ENCODE results near the gene FYTTD1. TPM values are rescaled to one million over a fixed set of nuclear protein-coding genes. Genes with fewer than 3 reads are reported as not detected.

The FYTTD1 gene
- polyA plus RNA-seq, 2 of the 4 experiments (the other 2 are of a cell fraction) = 22.2 to 37.3 TPM

DNA sequence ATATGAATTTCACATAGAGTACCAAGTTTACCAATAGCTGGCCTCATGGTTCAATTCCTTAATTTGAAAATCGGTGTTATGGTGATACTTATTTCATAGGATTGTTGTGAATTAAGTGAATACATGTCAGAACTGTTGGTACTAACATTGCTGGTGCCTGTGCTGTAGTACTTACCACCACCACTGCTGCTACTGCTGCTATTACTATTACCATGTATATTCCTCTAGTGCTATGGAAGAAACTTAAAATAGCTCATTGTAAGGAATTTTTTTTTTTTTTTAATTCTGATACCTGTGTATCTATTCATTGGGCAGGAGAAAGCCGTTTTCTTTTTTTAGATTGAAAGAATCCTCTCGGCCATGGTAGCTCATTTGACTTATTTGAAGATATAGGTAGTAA, 3.6 kb downstream of the FYTTD1 start:
- Histone ChIP-seq H3K27ac (no peak overlapping the region), H3K9me3 (no peaks in the 10 kb centered on the region), H3K4me1 (peaks cover 21% of the 10 kb centered on the region), H3K4me3 (no peak overlapping the region), H3K4me2 (no peak overlapping the region)
- ATAC-seq = no peak
- POLR2A ChIA-PET = no interaction called here
- DNase-seq (ENCODE audit: low read depth in 1 of 2, low spot score in 1 of 2) = no peak
- no peak for FAIRE-seq
- CTCF ChIA-PET = interaction anchor here (1.1 to 1.6 kb wide), 2 partner anchors 9 to 154 kb away, joined by 3 to 5 read pairs; no protein-coding TSS in a partner anchor
- WGBS (ENCODE audit: missing lambda C conversion rate) = 95% methylated on average over 3 of the region's 3 CpGs
- no peak for TF ChIP-seq ESRRA (IDR thresholded peaks at IDR 0.05; ENCODE audit: borderline replicate concordance, low read length)
- TF ChIP-seq GATA3 (IDR thresholded peaks at IDR 0.05; ENCODE audit: borderline replicate concordance) = no peak
- TF ChIP-seq, protein P1, sequence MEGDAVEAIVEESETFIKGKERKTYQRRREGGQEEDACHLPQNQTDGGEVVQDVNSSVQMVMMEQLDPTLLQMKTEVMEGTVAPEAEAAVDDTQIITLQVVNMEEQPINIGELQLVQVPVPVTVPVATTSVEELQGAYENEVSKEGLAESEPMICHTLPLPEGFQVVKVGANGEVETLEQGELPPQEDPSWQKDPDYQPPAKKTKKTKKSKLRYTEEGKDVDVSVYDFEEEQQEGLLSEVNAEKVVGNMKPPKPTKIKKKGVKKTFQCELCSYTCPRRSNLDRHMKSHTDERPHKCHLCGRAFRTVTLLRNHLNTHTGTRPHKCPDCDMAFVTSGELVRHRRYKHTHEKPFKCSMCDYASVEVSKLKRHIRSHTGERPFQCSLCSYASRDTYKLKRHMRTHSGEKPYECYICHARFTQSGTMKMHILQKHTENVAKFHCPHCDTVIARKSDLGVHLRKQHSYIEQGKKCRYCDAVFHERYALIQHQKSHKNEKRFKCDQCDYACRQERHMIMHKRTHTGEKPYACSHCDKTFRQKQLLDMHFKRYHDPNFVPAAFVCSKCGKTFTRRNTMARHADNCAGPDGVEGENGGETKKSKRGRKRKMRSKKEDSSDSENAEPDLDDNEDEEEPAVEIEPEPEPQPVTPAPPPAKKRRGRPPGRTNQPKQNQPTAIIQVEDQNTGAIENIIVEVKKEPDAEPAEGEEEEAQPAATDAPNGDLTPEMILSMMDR (IDR thresholded peaks at IDR 0.05) = no peak
- TF ChIP-seq RNF2 (IDR thresholded peaks at IDR 0.05; ENCODE audit: borderline replicate concordance, low read depth) = no peak
- TF ChIP-seq, protein P2, sequence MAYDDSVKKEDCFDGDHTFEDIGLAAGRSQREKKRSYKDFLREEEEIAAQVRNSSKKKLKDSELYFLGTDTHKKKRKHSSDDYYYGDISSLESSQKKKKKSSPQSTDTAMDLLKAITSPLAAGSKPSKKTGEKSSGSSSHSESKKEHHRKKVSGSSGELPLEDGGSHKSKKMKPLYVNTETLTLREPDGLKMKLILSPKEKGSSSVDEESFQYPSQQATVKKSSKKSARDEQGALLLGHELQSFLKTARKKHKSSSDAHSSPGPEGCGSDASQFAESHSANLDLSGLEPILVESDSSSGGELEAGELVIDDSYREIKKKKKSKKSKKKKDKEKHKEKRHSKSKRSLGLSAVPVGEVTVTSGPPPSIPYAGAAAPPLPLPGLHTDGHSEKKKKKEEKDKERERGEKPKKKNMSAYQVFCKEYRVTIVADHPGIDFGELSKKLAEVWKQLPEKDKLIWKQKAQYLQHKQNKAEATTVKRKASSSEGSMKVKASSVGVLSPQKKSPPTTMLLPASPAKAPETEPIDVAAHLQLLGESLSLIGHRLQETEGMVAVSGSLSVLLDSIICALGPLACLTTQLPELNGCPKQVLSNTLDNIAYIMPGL (CRISPR knock-in tag; IDR thresholded peaks at IDR 0.05; ENCODE audit: borderline replicate concordance) = no peak
- no peak for TF ChIP-seq BHLHE40 (IDR thresholded peaks at IDR 0.05; ENCODE audit: low read depth, low read length)
- TF ChIP-seq, protein P3, sequence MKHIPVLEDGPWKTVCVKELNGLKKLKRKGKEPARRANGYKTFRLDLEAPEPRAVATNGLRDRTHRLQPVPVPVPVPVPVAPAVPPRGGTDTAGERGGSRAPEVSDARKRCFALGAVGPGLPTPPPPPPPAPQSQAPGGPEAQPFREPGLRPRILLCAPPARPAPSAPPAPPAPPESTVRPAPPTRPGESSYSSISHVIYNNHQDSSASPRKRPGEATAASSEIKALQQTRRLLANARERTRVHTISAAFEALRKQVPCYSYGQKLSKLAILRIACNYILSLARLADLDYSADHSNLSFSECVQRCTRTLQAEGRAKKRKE (CRISPR knock-in tag; IDR thresholded peaks at IDR 0.05; ENCODE audit: low read depth) = no peak
- no peak for TF ChIP-seq CHD4 (IDR thresholded peaks at IDR 0.05; ENCODE audit: borderline replicate concordance)
- TF ChIP-seq HOXA7 (CRISPR knock-in tag; IDR thresholded peaks at IDR 0.05) = no peak
- no peak for TF ChIP-seq MAZ (IDR thresholded peaks at IDR 0.05; ENCODE audit: borderline replicate concordance, low read depth, low read length)
- TF ChIP-seq EHMT2 (IDR thresholded peaks at IDR 0.05; ENCODE audit: low read depth) = no peak
- no peak for TF ChIP-seq CBX2 (IDR thresholded peaks at IDR 0.05; ENCODE audit: borderline replicate concordance, low read depth)
- no peak for TF ChIP-seq RAD21 (conservative IDR thresholded peaks at IDR 0.05 in 1 of 2, IDR thresholded peaks at IDR 0.05 in 1 of 2)
- no peak for TF ChIP-seq TP53 (CRISPR knock-in tag; IDR thresholded peaks at IDR 0.05)

DNA sequence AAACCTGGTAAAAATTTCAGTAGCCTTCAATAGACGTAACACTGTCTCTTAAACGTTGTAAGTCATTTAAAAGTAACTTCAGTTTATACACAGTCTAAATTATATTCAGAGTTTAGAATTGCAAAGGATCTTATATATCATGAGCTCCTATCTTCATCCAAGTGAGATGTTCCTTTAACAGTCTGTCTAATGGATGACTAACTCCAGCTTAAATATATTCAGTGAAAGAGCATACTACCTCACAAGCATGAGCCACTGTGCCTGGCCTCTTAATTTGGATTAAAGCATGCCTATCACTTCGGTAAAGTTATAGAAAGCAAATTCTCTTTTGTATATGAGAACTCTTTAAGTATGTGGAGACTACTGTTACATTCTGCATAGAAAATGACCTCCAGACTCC, 7.0 kb downstream of the FYTTD1 start:
- CTCF ChIA-PET = interaction anchor here (0.7 kb wide), 1 partner anchor 51 kb away, joined by 3 read pairs; no protein-coding TSS in a partner anchor
- POLR2A ChIA-PET = no interaction called here
- no peak for ATAC-seq
- FAIRE-seq = no peak
- peaks cover 16% of the 10 kb centered on the region for H3K4me1 ChIP-seq
- no peak for DNase-seq (ENCODE audit: low read depth in 1 of 2, low spot score in 1 of 2)
- H3K4me3 ChIP-seq = no peak overlapping the region
- no peak overlapping the region for H3K4me2 ChIP-seq
- no peaks in the 10 kb centered on the region for H3K9me3 ChIP-seq
- WGBS (ENCODE audit: missing lambda C conversion rate) = 79% methylated on average over 3 of the region's 3 CpGs
- no peak for TF ChIP-seq POLR2A (IDR thresholded peaks at IDR 0.05; ENCODE audit: low read length)
- TF ChIP-seq HOXA7 (CRISPR knock-in tag; IDR thresholded peaks at IDR 0.05) = no peak
- TF ChIP-seq CEBPB (IDR thresholded peaks at IDR 0.05) = no peak
- TF ChIP-seq EHMT2 (IDR thresholded peaks at IDR 0.05; ENCODE audit: low read depth) = no peak
- TF ChIP-seq, protein P4, sequence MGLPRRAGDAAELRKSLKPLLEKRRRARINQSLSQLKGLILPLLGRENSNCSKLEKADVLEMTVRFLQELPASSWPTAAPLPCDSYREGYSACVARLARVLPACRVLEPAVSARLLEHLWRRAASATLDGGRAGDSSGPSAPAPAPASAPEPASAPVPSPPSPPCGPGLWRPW (IDR thresholded peaks at IDR 0.05) = no peak
- TF ChIP-seq, protein P5, sequence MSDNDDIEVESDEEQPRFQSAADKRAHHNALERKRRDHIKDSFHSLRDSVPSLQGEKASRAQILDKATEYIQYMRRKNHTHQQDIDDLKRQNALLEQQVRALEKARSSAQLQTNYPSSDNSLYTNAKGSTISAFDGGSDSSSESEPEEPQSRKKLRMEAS (IDR thresholded peaks at IDR 0.05) = no peak
- no peak for TF ChIP-seq SREBF2 (IDR thresholded peaks at IDR 0.05)
- no peak for TF ChIP-seq RFX5 (IDR thresholded peaks at IDR 0.05)
- TF ChIP-seq, protein P6, sequence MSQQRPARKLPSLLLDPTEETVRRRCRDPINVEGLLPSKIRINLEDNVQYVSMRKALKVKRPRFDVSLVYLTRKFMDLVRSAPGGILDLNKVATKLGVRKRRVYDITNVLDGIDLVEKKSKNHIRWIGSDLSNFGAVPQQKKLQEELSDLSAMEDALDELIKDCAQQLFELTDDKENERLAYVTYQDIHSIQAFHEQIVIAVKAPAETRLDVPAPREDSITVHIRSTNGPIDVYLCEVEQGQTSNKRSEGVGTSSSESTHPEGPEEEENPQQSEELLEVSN (IDR thresholded peaks at IDR 0.05; ENCODE audit: borderline replicate concordance, low read depth) = no peak
- TF ChIP-seq, protein P7, sequence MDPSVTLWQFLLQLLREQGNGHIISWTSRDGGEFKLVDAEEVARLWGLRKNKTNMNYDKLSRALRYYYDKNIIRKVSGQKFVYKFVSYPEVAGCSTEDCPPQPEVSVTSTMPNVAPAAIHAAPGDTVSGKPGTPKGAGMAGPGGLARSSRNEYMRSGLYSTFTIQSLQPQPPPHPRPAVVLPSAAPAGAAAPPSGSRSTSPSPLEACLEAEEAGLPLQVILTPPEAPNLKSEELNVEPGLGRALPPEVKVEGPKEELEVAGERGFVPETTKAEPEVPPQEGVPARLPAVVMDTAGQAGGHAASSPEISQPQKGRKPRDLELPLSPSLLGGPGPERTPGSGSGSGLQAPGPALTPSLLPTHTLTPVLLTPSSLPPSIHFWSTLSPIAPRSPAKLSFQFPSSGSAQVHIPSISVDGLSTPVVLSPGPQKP (IDR thresholded peaks at IDR 0.05; ENCODE audit: low read depth, low read length) = no peak
- TF ChIP-seq JUNB (IDR thresholded peaks at IDR 0.05) = no peak
- TF ChIP-seq RNF2 (IDR thresholded peaks at IDR 0.05; ENCODE audit: borderline replicate concordance, low read depth) = no peak
- no peak for TF ChIP-seq ZNF302 (CRISPR knock-in tag; IDR thresholded peaks at IDR 0.05)
- no peak for TF ChIP-seq ZC3H11A (IDR thresholded peaks at IDR 0.05)
- no peak for TF ChIP-seq POLR2AphosphoS2 (conservative IDR thresholded peaks at IDR 0.05; ENCODE audit: low read length)
- TF ChIP-seq JUN (IDR thresholded peaks at IDR 0.05) = no peak
- TF ChIP-seq SMC3 (IDR thresholded peaks at IDR 0.05) = no peak
- H3K27ac ChIP-seq = no peak overlapping the region

Data from A549 (cell line).